CD4-positive, alpha-beta T cell treated with Interleukin-17A for 4 hours (primary cell): ENCODE measurements around the gene FURIN.
A peak's percentile ranks its signal among the peaks of the same experiment; 100 is the strongest.

ENCODE experiments used
- DNase-seq: peaks from one replicate; pipeline ENCODE4 v3.0.0-alpha.2; 2020; ENCODE audit warnings: mixed read lengths

Gene FURIN

GRCh38 chr15:90871139-90871715, 2.8 kb downstream of the FURIN start:
- DNase-seq: peak; percentile 54

DNA sequence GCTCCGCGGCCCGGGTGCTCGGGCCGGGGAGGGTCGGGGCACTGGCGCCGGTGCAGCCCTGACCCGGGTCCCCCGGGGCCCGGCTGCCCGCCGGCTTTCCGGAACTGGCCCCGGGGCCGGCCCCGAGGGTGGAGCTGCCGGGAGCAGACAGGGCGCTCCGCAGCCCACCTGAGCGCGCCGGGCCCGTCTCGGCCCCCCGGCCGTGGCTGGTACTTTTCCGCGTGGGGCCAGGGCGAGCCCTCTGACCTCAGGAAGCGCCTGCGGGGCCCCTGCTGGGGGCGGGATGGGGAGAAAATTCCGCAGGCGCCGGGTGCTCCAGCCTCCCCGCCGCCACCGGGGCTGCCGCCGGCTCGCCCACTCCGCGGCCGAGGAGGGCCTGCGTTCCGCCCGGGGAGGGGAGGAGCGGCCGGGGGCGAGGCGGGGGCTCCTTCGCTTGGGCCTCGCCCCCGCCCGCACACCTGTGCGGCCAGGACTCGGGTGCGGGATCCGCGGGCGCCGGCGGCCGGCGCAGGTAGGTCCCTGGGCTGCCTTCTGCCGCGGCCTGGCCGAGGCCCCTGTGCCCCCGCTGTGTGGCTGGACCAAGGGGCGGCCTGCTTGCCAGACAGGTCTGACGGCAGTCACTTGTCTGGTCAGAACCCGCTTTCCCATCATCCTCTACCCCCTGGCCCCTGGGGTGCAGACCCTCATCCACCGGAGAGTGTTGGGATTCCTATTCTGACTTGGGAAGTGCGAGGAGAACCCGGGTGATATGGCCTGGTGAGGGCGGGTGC, 3.5 kb downstream of the FURIN start:
- DNase-seq: peak; percentile 33

- peak; percentile 66 for DNase-seq
These were observed 4.2 kb downstream of the FURIN start for GRCh38 chr15:90872486-90873184.

DNA sequence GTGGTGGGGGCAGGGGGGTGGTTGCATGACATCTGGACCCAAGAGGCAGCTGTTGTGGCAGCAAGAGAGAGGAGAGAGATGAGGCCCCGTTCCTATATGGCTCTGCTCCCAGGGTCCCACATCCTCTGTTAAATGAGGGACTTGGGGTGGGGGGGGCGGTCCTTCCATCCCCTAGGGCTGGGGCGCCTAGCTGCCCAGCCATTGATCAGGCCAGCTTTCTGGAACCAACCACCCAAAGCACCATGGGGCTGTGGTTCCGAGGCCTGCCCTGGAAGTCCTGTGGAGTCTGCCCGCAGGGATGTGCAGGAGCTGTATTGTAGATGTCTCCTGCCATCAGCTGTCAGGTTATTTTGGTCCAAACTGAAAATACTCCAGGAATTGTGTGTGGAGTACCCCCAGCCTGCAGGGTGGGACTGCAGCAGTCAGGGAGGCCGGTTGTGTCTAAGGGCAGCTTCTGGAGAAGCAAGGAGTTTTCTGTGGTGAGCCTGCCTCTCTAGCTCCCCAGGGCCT, 5.2 kb downstream of the FURIN start:
- peak; percentile 2 for DNase-seq

GRCh38 chr15:90873998-90874605, 5.7 kb downstream of the FURIN start:
- DNase-seq: peak; percentile 5

- DNase-seq: peak; percentile 1
These were observed 6.6 kb downstream of the FURIN start for GRCh38 chr15:90874986-90875385.

- no peak for DNase-seq
These were observed 7.2 kb downstream of the FURIN start for GRCh38 chr15:90875549-90875981.

- DNase-seq: peak; percentile 1
These were observed 7.7 kb downstream of the FURIN start for GRCh38 chr15:90876046-90876445.

DNA sequence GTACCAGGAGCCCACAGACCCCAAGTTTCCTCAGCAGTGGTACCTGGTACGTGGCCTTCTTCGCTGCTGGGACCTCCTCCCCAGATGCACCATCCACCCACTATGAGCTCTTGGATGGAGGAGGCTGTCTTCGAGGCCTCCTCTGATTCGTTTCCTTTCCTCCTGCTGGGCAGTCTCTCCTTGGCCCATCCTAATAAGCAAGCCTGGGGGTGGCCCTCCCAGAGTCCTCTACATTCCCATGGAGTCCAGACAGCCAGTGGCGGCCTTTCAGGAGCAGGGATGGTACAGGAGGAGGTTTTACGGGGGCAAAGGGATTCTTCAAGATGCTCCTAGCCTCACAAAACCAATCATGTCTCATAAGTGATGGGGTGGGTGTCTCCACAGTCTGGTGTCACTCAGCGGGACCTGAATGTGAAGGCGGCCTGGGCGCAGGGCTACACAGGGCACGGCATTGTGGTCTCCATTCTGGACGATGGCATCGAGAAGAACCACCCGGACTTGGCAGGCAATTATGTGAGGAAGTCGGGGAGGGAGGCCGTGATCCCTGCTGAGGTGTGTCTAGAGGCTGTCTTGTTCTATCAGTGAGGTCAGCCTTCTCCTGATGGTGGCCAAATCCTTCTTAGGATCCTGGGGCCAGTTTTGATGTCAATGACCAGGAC, 8.3 kb downstream of the FURIN start:
- peak; percentile 1 for DNase-seq

DNA sequence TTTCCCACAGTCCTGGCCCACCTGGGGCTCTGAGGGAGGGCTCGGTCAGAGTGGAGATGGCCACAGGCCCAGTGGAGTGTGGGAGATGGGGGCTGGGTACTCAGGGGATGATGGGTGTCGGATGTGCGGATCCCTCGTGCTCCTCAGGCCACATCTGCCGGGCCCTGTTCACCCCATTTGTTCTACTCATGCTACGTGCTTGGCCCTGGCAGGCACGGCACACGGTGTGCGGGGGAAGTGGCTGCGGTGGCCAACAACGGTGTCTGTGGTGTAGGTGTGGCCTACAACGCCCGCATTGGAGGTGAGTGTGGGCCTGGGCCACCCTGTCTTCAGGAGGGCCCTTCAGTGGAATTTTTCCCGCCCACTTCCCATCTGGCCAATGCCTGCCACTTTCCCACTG, 8.9 kb downstream of the FURIN start:
- DNase-seq: peak; percentile 1

- DNase-seq: peak; percentile 2
These were observed 9.6 kb downstream of the FURIN start for GRCh38 chr15:90877996-90878395.

GRCh38 chr15:90878660-90879059, 10.3 kb downstream of the FURIN start:
- DNase-seq: peak; percentile 2

- DNase-seq: peak; percentile 1
These were observed 11.5 kb downstream of the FURIN start for GRCh38 chr15:90879730-90880366.

DNA sequence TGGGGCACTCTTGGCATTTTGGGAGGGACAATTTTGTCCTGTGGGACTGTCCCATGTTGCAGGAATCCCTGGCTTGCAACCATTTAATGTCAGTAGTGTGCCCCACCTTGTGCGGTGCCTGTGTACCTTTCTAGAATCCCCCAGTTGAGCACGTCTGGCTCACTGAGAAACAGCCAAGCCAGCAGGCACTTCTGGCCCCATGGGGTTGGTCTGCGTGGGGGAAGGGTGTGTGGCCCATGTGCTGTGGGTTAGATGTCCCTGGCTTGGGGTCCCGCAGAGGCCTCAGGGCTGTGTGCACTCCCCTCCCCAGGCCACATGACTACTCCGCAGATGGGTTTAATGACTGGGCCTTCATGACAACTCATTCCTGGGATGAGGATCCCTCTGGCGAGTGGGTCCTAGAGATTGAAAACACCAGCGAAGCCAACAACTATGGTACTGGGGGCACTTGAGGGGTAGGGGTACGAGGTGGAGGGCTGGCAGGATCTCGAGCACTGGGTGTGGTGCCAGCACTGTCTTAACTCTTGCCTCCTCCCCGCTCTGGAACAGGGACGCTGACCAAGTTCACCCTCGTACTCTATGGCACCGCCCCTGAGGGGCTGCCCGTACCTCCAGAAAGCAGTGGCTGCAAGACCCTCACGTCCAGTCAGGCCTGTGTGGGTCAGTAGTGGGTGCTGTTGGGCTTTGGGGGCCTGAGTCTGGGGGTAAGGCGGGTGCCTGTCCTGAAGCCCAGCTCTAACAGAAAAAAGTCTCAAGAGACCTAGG, 12.2 kb downstream of the FURIN start:
- DNase-seq: peak; percentile 3

- peak; percentile 3 for DNase-seq
These were observed 13.0 kb downstream of the FURIN start for GRCh38 chr15:90881181-90881977.

DNA sequence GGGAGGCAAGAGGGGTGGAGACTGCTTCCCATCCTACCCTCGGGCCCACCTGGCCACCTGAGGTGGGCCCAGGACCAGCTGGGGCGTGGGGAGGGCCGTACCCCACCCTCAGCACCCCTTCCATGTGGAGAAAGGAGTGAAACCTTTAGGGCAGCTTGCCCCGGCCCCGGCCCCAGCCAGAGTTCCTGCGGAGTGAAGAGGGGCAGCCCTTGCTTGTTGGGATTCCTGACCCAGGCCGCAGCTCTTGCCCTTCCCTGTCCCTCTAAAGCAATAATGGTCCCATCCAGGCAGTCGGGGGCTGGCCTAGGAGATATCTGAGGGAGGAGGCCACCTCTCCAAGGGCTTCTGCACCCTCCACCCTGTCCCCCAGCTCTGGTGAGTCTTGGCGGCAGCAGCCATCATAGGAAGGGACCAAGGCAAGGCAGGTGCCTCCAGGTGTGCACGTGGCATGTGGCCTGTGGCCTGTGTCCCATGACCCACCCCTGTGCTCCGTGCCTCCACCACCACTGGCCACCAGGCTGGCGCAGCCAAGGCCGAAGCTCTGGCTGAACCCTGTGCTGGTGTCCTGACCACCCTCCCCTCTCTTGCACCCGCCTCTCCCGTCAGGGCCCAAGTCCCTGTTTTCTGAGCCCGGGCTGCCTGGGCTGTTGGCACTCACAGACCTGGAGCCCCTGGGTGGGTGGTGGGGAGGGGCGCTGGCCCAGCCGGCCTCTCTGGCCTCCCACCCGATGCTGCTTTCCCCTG, 13.8 kb downstream of the FURIN start:
- DNase-seq: peak; percentile 2

DNA sequence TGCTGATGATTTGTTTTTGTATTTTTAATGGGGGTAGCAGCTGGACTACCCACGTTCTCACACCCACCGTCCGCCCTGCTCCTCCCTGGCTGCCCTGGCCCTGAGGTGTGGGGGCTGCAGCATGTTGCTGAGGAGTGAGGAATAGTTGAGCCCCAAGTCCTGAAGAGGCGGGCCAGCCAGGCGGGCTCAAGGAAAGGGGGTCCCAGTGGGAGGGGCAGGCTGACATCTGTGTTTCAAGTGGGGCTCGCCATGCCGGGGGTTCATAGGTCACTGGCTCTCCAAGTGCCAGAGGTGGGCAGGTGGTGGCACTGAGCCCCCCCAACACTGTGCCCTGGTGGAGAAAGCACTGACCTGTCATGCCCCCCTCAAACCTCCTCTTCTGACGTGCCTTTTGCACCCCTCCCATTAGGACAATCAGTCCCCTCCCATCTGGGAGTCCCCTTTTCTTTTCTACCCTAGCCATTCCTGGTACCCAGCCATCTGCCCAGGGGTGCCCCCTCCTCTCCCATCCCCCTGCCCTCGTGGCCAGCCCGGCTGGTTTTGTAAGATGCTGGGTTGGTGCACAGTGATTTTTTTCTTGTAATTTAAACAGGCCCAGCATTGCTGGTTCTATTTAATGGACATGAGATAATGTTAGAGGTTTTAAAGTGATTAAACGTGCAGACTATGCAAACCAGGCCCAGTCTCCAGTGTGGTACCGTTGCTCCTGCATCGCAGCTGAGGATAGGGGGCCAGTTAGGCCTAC, 14.6 kb downstream of the FURIN start:
- peak; percentile 4 for DNase-seq

DNA sequence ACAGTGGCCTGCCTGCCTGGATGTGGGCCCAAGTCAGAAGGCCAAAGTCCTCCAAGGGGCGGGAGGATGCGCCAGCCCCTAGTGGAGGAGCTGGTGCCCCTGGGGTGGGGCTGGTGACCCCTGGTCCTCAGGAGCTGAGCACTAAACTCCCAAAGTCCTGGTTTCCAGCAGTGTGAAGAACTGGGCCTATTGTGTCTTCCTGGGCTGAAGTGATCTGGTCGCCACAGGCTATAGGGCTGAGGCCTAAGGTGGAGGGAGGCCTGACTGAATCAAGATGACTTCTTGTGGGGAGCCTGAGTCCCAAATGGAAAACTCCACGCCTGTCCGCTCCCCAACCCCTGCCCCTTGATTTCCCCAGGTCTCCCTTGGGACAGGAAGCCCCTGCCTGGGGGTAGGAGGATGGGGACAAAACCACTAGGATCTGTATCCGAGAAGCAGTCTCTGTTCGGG, 15.2 kb downstream of the FURIN start:
- peak; percentile 7 for DNase-seq
